Measurements from ENCODE around the gene IER2. TPM values are rescaled to one million over a fixed set of nuclear protein-coding genes. Genes with fewer than 3 reads are reported as not detected.

The IER2 gene
- total RNA-seq, 5 donors from 2014 or later (not counting 1 experiment from before 2014, with no cell fraction given) = 165 to 413 (median 196) TPM

DNA sequence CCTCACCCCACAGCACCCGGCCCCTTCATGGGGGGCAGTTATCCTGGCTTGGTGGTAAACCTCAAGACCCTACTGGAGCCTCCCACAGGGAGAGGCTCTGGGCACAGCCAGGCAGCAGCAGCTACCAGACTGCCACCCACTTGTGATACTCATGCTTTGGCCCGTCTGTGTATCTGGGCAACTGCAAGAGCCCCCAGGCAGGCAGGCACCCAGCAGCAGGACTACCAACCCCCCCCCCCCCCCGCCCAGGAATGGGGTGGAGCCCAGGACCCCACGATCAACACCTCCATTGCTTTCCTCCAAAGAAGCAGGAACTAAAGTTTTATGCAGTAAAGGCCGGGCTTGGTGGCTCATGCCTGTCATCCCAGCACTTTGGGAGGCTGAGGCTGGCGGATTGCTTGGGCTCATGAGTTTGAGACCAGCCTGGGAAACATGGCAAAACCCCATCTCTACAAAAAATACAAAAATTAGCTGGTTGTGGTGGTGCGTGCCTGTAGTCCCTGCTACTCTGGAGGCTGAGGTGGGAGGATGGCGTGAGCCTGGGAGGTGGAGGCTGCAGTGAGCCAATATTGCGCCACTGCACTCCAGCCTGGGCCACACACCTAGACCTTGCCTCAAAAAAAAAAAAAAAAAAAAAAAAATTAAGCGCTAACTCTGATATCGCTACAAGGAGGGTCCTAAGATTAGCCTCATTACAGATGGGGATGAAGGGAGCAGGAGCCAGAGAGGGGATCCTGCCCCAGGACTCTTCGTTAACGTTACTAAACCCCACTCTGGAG, 46.4 kb upstream of the IER2 start:
- Mint-ChIP-seq H3K9me3 (no peaks in the 10 kb centered on the region), H3K4me3 (peak overlapping the region; percentile 89 to 92 (median 89)), H3K27me3 (no peaks in the 10 kb centered on the region), H3K27ac (peak overlapping the region; percentile 88 to 94), H3K36me3 (peaks cover 5% of the 10 kb centered on the region), H3K4me1 (peaks cover 34 to 47% (median 39%) of the 10 kb centered on the region in 3 donors)
- POLR2A ChIA-PET = no interaction called here
- no peaks in the 10 kb centered on the region for H3K9me3 ChIP-seq
- H3K4me1 ChIP-seq (ENCODE audit: control insufficient read depth in 1 of 2, extremely low read depth in 1 of 2, insufficient read depth in 2 of 2, low read length in 2 of 2) = peaks cover 18 to 69% of the 10 kb centered on the region in 2 experiments
- ATAC-seq (replicated peaks in 1 of 4) = no peak
- peaks cover 0 to 4% of the 10 kb centered on the region in 2 experiments for H3K27me3 ChIP-seq (replicated peaks in 1 of 2; ENCODE audit: control insufficient read depth in 2 of 2, extremely low read depth in 1 of 2, insufficient read depth in 2 of 2, low read length in 1 of 2)
- CTCF ChIA-PET = interaction anchor here in 1 of 2 donors (1.8 kb wide), 1 partner anchor 14 kb away, joined by 6 read pairs; the partner anchor contains the start of gene NACC1
- DNase-seq = peak in 1 of 35 experiments; percentile 9
- peak overlapping the region; percentile 77 for H3K27ac ChIP-seq (ENCODE audit: low read length)
- 56% methylated on average over 1 of the region's 13 CpGs for WGBS (ENCODE audit: insufficient coverage)
- peaks cover under 1 to 4% of the 10 kb centered on the region in 2 donors for H3K36me3 ChIP-seq (ENCODE audit: control insufficient read depth in 2 of 2, extremely low read depth in 1 of 2, insufficient read depth in 1 of 2, low read length in 1 of 2)
- H3K4me3 ChIP-seq (ENCODE audit: control insufficient read depth in 1 of 2, extremely low read depth in 1 of 2, low read length in 1 of 2) = peak overlapping the region; percentile 44 to 75

DNA sequence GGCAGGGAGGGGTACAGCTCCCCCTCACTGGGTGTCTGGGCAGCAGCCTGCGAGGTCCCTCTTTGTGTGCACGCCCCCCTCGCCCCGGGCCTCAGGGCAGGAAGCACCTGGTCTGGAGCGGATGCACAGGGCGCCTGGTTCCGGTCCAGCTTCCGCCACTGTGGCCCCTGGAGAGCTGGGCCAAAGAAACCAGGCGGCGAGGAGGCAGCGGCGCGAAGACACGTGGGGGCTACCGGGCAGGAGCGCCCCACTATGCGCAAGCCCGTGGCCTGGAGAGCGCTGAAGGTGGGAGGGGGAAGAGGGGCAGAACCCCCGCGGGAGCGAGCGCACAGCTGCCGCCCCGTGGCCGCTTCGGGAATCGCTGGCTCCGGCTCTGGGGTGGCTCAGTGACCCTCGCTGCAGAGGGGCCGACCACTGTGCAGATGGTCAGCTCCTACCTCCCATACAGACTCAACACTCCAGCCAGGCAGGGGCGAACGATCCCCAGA, 45.8 kb upstream of the IER2 start:
- no peaks in the 10 kb centered on the region for H3K9me3 ChIP-seq

DNA sequence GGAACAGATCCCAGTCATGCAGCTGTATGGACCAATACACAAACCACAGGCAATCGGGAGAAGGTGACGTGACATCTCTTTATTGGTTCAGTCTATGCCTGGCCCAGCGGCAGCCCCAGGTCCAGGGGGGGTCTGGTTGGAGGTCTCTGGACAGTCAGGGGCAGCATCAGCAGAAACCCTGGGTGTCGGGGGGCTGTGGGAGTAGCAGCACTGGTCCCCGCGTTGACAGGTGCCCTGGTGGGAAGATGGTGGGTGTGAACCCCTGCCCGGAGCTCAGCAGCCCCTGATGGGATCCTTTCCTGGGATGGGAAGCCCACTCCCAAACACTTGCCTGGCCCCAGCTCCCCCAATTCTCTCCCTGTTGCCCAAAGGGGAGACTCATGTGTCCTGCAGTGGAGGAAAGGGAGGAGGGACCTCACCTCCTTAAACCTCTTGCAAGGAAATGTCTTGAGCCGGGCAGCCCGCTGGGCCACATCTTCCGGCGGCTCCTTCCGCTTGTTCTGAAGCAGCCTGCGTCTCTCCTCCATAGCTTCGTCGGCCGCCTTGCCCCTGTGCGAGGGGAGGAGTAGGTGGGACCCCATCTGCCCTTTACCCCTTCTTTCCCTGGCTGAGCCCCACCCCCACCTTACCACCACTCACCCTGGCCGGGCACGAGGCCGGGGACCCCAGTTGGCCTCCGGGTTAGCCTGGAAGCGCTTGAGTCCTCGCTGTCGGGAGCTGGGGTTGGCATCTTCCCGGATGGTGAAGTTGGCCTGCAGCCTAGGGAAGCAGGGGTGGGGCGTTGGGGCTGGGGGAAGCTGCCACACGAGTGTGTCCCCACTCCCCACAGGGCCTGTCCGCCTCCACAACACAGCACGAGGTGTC, 45.1 kb upstream of the IER2 start:
- H3K27me3 ChIP-seq (replicated peaks in 1 of 2; ENCODE audit: control insufficient read depth in 2 of 2, extremely low read depth in 1 of 2, insufficient read depth in 2 of 2, low read length in 1 of 2) = no peaks in the 10 kb centered on the region
- ChIA-PET POLR2A (no interaction called here), CTCF (interaction anchor here (0.6 to 1.8 kb wide), 3 partner anchors 13 to 214 kb away, joined by 3 to 6 read pairs (median 5); partner anchors contain the start of genes GCDH (in 1 of the 2) and NACC1 (in 1 of the 2))
- peaks cover 9 to 13% of the 10 kb centered on the region in 2 donors for H3K36me3 ChIP-seq (ENCODE audit: control insufficient read depth in 2 of 2, extremely low read depth in 1 of 2, insufficient read depth in 1 of 2, low read length in 1 of 2)
- ATAC-seq (replicated peaks in 1 of 4) = peak; percentile 43 to 57 (median 46)
- Mint-ChIP-seq H3K4me3 (peak overlapping the region; percentile 89 to 92 (median 89)), H3K36me3 (peaks cover 5% of the 10 kb centered on the region), H3K9me3 (no peaks in the 10 kb centered on the region), H3K27ac (peak overlapping the region; percentile 92 to 94), H3K27me3 (no peaks in the 10 kb centered on the region), H3K4me1 (peaks cover 24 to 37% (median 29%) of the 10 kb centered on the region in 3 donors)
- H3K9me3 ChIP-seq = no peaks in the 10 kb centered on the region
- H3K27ac ChIP-seq (ENCODE audit: low read length) = peak overlapping the region; percentile 77
- DNase-seq = peak in 7 of 35 experiments; percentile 29 to 50 (median 42)
- peaks cover 13 to 56% of the 10 kb centered on the region in 2 experiments for H3K4me1 ChIP-seq (ENCODE audit: control insufficient read depth in 1 of 2, extremely low read depth in 1 of 2, insufficient read depth in 2 of 2, low read length in 2 of 2)
- peak overlapping the region; percentile 44 to 75 for H3K4me3 ChIP-seq (ENCODE audit: control insufficient read depth in 1 of 2, extremely low read depth in 1 of 2, low read length in 1 of 2)
- WGBS (ENCODE audit: insufficient coverage) = 39% methylated on average over 7 of the region's 29 CpGs

More for the DNA sequence above, 45.8 kb upstream of the IER2 start:
- Mint-ChIP-seq H3K36me3 (peaks cover 5% of the 10 kb centered on the region), H3K27me3 (no peaks in the 10 kb centered on the region), H3K4me3 (peak overlapping the region; percentile 89 to 92 (median 89)), H3K27ac (peak overlapping the region; percentile 92 to 94), H3K4me1 (peaks cover 29 to 43% (median 36%) of the 10 kb centered on the region in 3 donors), H3K9me3 (no peaks in the 10 kb centered on the region)
- Histone ChIP-seq H3K4me1 (ENCODE audit: control insufficient read depth in 1 of 2, extremely low read depth in 1 of 2, insufficient read depth in 2 of 2, low read length in 2 of 2) (peaks cover 16 to 63% of the 10 kb centered on the region in 2 experiments), H3K4me3 (ENCODE audit: control insufficient read depth in 1 of 2, extremely low read depth in 1 of 2, low read length in 1 of 2) (peak overlapping the region; percentile 44 to 75), H3K27ac (ENCODE audit: low read length) (peak overlapping the region; percentile 77), H3K27me3 (replicated peaks in 1 of 2; ENCODE audit: control insufficient read depth in 2 of 2, extremely low read depth in 1 of 2, insufficient read depth in 2 of 2, low read length in 1 of 2) (no peaks in the 10 kb centered on the region), H3K36me3 (ENCODE audit: control insufficient read depth in 2 of 2, extremely low read depth in 1 of 2, insufficient read depth in 1 of 2, low read length in 1 of 2) (peaks cover 6 to 9% of the 10 kb centered on the region in 2 donors)
- ChIA-PET CTCF (interaction anchor here (0.6 to 1.8 kb wide), 3 partner anchors 13 to 214 kb away, joined by 3 to 6 read pairs (median 5); partner anchors contain the start of genes GCDH (in 1 of the 2) and NACC1 (in 1 of the 2)), POLR2A (no interaction called here)
- DNase-seq (peak in 25 of 35 experiments; percentile 34 to 74 (median 50)), ATAC-seq (replicated peaks in 1 of 4) (peak; percentile 49 to 68 (median 60))
- WGBS (ENCODE audit: insufficient coverage) = 0% methylated on average over 23 of the region's 33 CpGs

DNA sequence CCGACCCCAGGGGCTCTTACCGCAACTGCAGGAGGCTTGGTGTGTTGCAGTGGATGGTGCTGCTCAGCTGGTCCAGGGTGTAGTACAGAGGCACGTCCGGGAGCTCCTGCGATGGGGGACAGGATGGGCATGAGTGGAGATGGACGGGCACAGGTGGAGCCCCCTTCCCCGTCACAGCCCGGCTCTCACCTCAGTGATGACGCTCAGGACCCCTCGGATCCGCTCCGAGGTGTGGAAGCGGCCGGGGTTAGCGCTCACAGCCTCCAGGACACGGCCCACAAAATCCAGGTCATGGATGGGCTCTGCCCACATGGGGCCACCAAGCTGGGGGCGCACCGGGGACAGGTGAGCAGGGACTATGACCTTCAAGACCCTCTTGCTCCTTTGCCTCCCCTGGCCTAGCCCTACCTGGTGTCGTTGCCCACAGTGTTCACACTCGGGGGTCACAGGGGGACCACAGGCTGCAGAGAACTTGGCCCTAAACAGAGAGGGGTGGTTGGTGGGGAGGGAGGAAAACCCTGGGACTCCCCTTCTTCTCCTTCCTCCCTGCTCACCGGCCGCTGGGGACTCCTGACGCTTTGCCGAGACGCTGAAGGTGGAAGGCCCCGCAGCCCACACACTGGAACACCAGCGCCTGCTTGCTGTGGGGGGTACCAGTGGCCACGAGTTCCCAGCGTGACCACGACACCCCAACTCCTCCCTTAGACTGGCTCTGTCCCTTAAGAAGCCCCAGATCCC, 40.7 kb upstream of the IER2 start:
- Mint-ChIP-seq H3K36me3 (peaks cover 9% of the 10 kb centered on the region), H3K4me1 (peaks cover 3 to 9% (median 3%) of the 10 kb centered on the region in 3 donors), H3K27ac (peak overlapping the region in 1 of 2 donors; percentile 36), H3K9me3 (no peaks in the 10 kb centered on the region), H3K27me3 (no peaks in the 10 kb centered on the region), H3K4me3 (no peak overlapping the region)
- Histone ChIP-seq H3K4me3 (ENCODE audit: control insufficient read depth in 1 of 2, extremely low read depth in 1 of 2, low read length in 1 of 2) (no peak overlapping the region), H3K27ac (ENCODE audit: low read length) (no peak overlapping the region), H3K4me1 (ENCODE audit: control insufficient read depth in 1 of 2, extremely low read depth in 1 of 2, insufficient read depth in 2 of 2, low read length in 2 of 2) (peaks cover 0 to 12% of the 10 kb centered on the region in 2 experiments), H3K27me3 (replicated peaks in 1 of 2; ENCODE audit: control insufficient read depth in 2 of 2, extremely low read depth in 1 of 2, insufficient read depth in 2 of 2, low read length in 1 of 2) (no peaks in the 10 kb centered on the region), H3K36me3 (ENCODE audit: control insufficient read depth in 2 of 2, extremely low read depth in 1 of 2, insufficient read depth in 1 of 2, low read length in 1 of 2) (peaks cover 9 to 30% of the 10 kb centered on the region in 2 donors), H3K9me3 (no peaks in the 10 kb centered on the region)
- ATAC-seq (replicated peaks in 1 of 4) (no peak), DNase-seq (no peak)
- 95% methylated on average over 24 of the region's 30 CpGs for WGBS (ENCODE audit: insufficient coverage)
- ChIA-PET POLR2A (interaction anchor here in 1 of 2 donors (0.6 kb wide), 1 partner anchor 413 kb away, joined by 8 read pairs; the partner anchor contains the start of gene FBXW9), CTCF (no interaction called here)

DNA sequence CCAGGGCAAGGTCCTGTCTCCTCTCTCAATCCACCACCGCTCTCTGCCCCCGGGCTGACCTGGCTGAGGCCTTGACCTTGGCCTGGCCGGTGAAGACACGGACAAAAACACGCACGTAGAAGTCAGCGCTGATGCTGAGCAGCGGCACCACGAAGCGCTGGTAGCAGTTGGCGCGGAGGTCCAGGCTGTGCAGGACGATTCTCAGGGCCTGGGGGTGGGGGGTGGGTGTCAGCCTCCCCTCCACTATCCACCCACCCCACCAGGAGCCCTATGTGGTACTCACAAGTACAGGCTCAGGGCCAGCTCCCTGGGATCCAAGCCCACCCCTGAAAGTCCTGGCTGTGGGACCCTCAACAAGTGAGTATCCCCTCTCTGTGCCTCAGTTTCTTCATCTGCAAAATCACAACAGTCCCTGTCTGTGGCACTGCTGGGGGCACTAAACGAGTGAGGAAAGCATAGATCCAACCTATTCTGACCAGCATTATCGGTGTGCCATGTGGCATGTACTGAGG, 40.1 kb upstream of the IER2 start:
- H3K4me3 Mint-ChIP-seq = no peak overlapping the region
- peaks cover 0 to 9% of the 10 kb centered on the region in 2 experiments for H3K4me1 ChIP-seq (ENCODE audit: control insufficient read depth in 1 of 2, extremely low read depth in 1 of 2, insufficient read depth in 2 of 2, low read length in 2 of 2)
- ChIA-PET POLR2A (no interaction called here), CTCF (no interaction called here)
- H3K27me3 Mint-ChIP-seq = no peaks in the 10 kb centered on the region
- no peak overlapping the region for H3K4me3 ChIP-seq (ENCODE audit: control insufficient read depth in 1 of 2, extremely low read depth in 1 of 2, low read length in 1 of 2)
- no peaks in the 10 kb centered on the region for H3K27me3 ChIP-seq (replicated peaks in 1 of 2; ENCODE audit: control insufficient read depth in 2 of 2, extremely low read depth in 1 of 2, insufficient read depth in 2 of 2, low read length in 1 of 2)
- H3K27ac ChIP-seq (ENCODE audit: low read length) = no peak overlapping the region
- no peaks in the 10 kb centered on the region for H3K9me3 ChIP-seq
- H3K9me3 Mint-ChIP-seq = no peaks in the 10 kb centered on the region
- DNase-seq = no peak
- no peak for ATAC-seq (replicated peaks in 1 of 4)
- H3K36me3 ChIP-seq (ENCODE audit: control insufficient read depth in 2 of 2, extremely low read depth in 1 of 2, insufficient read depth in 1 of 2, low read length in 1 of 2) = peaks cover 9 to 35% of the 10 kb centered on the region in 2 donors
- WGBS (ENCODE audit: insufficient coverage) = 92% methylated on average over 2 of the region's 15 CpGs
- H3K36me3 Mint-ChIP-seq = peaks cover 9% of the 10 kb centered on the region
- peaks cover 0 to 8% (median 4%) of the 10 kb centered on the region in 3 donors for H3K4me1 Mint-ChIP-seq
- H3K27ac Mint-ChIP-seq = no peak overlapping the region

All from T-cell (primary cell).